ENCODE data around the gene CNTN4.

Gene CNTN4

DNA sequence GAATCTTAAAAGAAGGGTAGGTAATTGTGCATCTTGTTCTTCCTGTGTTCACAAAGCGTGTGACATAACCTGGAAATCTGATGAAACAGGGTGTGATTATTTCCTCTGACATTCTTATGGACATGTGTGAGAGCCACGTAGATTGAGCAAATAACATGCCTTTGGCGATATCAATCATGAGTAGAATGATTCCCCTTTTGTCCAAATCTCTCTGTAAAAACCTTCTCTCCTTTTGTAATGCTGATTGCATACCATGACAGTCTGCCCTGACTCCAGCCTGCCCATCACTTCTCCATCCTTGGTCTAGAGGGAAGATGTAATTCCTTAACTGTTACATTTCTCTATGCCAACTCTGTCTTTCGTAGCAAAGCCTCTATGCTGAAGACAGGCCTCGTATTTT is 896.5 kb downstream of the CNTN4 start:
- DNase-seq: no peak

DNA sequence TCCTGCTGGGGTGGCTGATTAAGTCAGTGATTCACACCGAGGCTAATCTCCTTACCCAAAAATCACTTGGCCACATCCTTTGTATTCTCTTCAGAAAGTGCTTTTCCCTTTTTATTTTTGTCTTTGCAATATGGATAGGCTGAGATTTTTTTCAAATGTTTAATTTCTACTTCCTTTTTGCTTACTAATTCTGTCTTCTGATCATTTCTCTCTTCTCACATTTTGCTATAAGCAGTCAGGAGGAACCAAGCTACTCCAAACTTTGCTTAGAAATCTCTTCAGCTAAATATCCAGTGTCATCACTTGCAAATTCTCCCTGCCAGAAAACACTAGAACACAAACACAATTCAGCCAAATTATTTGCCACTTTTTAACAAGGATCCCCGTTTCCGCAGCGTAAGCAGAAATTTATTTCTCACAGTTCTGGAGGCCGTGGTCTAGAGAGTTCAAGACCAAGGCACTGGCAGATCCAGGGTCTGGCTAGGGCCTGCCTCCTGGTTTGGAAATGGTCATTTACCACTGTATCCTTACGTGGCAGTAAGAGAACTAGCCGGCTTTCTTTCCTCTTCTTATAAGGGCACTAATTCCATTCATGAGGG is 906.6 kb downstream of the CNTN4 start:
- no peak for DNase-seq

GRCh38 chr3:3013317-3014052 is 914.8 kb downstream of the CNTN4 start:
- no peak for DNase-seq

DNA sequence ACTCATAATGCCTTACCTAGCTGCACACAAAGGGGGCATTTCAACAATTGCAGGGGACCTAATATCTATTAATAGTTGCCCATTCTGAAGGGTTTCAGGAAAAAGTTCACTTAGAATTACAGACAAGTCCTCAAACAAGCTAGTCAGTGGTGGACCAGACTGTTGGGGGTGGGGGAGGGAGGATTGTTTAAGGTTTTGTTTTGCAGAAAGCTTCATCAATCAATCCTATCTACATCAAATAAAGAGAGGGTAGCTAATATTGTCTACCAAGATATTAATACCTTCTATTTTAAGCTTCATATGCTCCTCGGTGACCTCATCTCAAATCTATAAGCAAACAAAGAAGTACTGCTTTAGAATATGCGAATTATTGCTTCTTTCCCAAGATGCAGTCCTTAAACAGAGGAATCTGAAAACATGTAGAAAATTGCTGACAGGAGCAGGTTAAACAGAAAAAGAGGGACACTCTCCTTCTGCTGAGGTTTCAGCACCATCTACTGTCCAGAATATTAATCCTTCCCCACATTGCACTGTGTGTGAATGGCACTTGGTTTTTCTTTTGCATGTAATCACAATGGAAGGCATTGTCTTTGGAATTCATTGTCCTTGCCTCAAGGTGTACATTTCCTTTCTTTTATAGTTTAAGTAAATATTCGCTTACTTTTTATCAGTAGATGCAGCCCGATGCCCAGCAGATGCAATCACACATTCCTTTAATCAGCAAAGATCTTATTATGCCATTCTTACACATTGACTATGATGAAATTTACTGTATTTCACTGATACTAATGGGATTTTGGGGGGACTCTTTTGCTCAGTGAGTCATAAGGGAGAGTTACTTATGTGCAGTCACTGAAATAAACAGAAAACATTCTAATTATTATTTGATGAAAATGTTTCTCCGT is 916.8 kb downstream of the CNTN4 start:
- DNase-seq: no peak

DNA sequence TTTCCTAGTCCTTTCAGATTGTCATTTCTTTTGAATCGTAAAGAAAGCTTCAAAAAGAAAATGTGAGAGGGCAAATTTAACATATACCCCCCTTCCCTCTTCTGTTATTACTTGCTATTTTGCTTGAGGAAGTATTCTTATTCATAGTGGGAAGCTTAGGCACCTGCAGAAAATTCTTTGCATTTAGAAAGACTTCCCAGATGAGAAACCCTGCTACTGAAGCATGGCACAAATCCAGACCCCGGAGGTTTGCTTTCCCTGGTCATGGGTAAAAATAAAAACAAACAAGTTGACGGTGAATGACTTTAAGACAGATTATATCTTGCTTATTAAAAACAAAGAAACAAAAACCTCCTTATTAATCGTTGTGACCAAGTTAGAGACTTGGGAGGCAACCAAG is 917.6 kb downstream of the CNTN4 start:
- no peak for DNase-seq

DNA sequence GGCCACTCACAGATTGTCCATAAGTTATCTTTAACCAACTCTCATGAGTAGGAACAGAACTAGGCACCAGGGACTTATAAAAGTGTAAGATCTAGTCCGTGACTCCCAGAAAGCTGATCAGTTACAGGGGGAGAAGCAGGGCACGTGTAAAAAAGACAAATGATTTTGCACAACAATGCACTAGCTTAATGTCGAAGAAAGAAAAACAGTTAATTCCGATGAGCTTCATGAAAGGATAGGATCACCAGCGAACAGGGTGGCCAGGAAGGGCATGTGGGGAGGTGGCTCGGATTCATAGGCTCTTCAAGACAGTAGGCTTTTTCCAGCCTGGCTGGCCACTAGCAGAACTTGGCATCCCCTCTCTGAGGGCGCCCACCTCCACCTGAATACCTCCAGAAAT is 921.5 kb downstream of the CNTN4 start:
- no peak for DNase-seq

- no peak for DNase-seq
These were observed 924.6 kb downstream of the CNTN4 start for GRCh38 chr3:3023111-3023745.

GRCh38 chr3:3027976-3028567 is 929.4 kb downstream of the CNTN4 start:
- no peak for DNase-seq

- no peak for DNase-seq
These were observed 932.7 kb downstream of the CNTN4 start for GRCh38 chr3:3031326-3031725.

GRCh38 chr3:3037156-3037555 is 938.5 kb downstream of the CNTN4 start:
- no peak for DNase-seq

- no peak for DNase-seq
These were observed 939.7 kb downstream of the CNTN4 start for GRCh38 chr3:3038201-3038991.

DNA sequence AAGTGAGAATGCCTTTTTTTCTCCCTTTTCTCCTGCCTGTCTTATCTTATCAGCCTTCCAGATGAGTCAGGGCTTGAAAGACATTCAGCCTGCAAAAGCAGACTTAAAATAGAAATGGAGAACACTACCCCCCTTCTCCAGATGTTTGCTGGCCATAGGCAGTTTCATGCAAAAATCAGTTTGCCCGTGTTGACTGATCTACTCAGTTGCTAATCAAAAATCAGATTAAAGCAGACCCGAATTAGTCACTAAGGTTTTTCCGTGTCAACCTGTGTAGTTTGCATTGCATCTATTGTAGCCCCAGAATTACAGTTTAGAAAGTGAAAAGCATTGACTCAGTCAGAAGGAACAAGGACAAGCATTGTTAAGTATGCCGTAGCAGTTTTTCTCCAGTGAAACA is 955.3 kb downstream of the CNTN4 start:
- no peak for DNase-seq

- DNase-seq: no peak
These were observed 961.0 kb downstream of the CNTN4 start for GRCh38 chr3:3059645-3060044.

DNA sequence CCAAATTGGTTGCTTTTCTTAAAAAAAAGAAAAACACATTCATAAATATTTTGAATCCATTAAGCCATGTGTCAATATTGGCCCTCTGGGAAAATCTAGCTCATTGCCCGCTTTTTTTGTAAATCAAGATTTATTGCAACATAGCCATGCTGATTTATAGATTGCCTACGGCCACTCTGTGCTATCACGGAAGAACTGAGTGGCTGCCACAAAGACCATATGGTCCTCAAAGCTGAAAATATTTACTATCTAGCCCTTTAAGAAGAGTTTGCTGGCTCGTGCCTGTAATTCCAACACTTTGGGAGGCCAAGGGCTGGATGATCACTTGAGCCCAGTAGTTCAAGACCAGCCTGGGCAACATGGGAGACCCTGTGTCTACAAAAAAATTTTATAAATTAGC is 965.6 kb downstream of the CNTN4 start:
- DNase-seq: no peak

DNA sequence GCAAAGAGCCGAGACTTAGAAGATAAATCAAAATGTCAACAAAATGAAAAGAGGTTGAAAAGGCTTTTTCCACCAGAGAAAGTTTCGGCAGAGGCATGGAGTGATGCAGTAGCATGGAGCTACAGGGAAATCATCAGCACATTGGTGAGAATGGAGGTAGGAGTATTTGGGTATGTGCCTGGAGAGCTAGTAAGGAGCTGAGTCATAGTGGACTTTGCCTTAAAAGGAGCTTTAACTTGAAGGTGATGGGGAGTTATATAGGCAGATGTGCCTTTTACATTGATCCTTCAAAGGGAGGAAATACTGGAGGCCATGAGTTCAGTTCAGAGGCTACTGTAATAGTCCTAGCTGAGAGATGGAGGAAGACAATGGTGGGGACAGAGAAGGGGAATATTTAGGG is 967.2 kb downstream of the CNTN4 start:
- no peak for DNase-seq

GRCh38 chr3:3066378-3066777 is 967.7 kb downstream of the CNTN4 start:
- DNase-seq: no peak

DNA sequence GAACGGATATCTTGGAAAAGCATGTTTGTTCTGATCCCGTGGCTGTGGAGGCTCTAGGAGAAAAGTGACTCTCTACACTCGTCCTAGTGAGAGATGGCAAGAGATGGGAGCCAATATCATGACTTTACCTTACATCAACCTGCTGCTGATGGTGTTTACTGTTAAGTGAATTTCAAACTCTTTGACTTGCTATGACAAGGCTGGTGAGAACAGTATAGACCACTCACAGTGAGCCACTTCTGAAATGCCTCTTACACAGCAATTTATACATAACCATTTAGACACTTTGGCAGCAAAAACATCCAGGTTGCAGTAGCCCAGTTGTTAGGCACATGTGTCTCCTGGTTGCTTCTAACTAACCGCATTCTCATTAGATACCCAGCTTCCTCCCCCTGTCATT is 968.2 kb downstream of the CNTN4 start:
- DNase-seq: no peak

DNA sequence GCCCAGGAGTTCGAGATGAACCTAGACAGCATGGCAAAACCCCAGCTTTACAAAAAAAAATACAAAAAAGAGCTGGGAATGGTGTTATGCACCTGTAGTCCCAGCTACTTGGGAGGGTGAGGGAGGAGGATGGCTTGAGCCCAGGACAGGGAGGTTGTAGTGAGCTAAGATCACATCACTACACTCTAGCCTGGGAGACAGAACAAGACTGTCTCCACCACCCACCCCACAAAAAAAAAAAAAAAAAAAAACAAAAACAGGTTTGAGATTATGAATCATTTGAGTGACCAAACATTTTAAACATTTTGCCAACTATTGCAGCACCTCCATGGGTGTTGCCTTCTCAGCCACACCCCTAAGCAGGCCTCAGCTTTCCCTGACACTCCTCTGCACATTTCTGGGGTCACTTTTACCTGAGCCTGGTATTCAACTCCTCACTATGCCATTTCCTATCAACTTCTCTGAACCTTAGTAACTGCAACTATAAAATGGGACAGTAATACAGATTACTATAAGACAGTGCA is 969.8 kb downstream of the CNTN4 start:
- DNase-seq: no peak

DNA sequence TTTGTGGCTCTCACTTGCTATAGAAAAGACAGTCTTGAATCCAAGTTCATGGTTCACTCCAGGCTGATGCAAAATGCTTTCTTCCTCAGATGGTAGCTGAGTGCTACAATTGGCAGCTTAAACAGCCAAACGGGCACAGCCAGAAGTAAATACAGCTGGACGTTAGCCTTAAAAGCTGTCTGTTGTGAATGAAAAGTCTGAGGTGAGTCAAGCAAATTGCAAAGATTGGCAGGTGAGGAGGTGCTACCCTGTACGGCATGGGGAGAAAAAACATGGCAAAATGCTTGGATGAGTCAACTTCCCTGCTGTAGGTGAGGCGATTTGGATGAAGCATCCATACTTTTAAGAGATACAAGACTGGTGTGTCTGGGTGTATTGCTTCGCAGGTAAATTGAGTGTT is 971.1 kb downstream of the CNTN4 start:
- no peak for DNase-seq

GRCh38 chr3:3071136-3071535 is 972.5 kb downstream of the CNTN4 start:
- DNase-seq: no peak

- no peak for DNase-seq
These were observed 976.0 kb downstream of the CNTN4 start for GRCh38 chr3:3074551-3075257.

All from activated CD4-positive, alpha-beta T cell treated with anti-CD3 and anti-CD28 coated beads for 1 hour (primary cell).